Ectodermal cell (in vitro differentiated cells): ENCODE results near the gene ACSF2.
"Not testable (repeated sequence)": the region's sequence is repeated elsewhere in the genome, so short reads cannot be mapped to it uniquely, and the experiment has no call there.

Experiments
- H3K27ac ChIP-seq: 2 replicates; pipeline ENCODE4 v1.7.0; 2013; ENCODE audit warnings: mild to moderate bottlenecking, low read depth, low read length; ENCODE audit not compliant: insufficient read depth, poor library complexity, severe bottlenecking
- H3K27me3 ChIP-seq: 2 replicates; pipeline ENCODE4 v1.7.0; 2013; ENCODE audit warnings: mild to moderate bottlenecking, low read length; ENCODE audit not compliant: insufficient read depth, control insufficient read depth, poor library complexity, severe bottlenecking
- H3K36me3 ChIP-seq: one replicate; pipeline ENCODE4 v1.7.0; 2013; ENCODE audit warnings: low read length; ENCODE audit not compliant: control insufficient read depth, insufficient read depth
- H3K4me1 ChIP-seq: one replicate; pipeline ENCODE4 v1.7.0; 2013; ENCODE audit warnings: low read length; ENCODE audit not compliant: control insufficient read depth, insufficient read depth
- H3K4me3 ChIP-seq: 2 replicates; pipeline ENCODE4 v1.7.0; 2013; ENCODE audit warnings: low read depth, low read length, control low read depth; ENCODE audit not compliant: insufficient read depth
- H3K9me3 ChIP-seq: 2 replicates; pipeline ENCODE4 v1.7.0; 2013; ENCODE audit warnings: mild to moderate bottlenecking, low read length, moderate library complexity; ENCODE audit not compliant: control insufficient read depth
- WGBS, 2 experiments: methylation state at CpG; one replicate each; pipeline ENCODE4 v1.1.7; 2013; ENCODE audit warnings: missing lambda C conversion rate in 2 of 2; 5-methylcytosine and 5-hydroxymethylcytosine counted together

Gene ACSF2

DNA sequence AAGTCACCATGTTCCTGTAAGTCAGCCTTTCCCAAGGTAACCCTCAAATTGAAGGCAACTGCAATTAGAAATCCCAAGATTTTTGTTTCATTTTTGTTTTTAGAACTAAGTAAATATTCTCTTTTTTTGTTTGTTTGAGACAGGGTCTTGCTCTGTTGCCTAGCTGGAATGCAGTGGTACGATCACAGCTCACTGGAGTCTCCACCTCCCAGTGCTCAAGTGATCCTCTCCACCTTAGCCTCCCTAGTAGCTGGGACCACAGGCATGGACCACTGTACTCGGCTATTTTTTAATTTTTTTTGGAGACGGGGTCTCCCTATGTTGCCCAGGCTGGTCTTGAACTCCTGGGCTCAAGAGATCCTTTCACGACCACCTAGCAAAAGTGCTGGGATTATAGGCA lies 18.1 kb upstream of the ACSF2 start:
- H3K9me3 ChIP-seq, result no peaks in the 10 kb centered on the region
- no peak overlapping the region for H3K27ac ChIP-seq
- no peaks in the 10 kb centered on the region for H3K27me3 ChIP-seq
- WGBS, 2 experiments, result 89 to 91% methylated on average over 4 of the region's 4 CpGs
- H3K36me3 ChIP-seq, result no peaks in the 10 kb centered on the region
- H3K4me3 ChIP-seq, result no peak overlapping the region
- no peaks in the 10 kb centered on the region for H3K4me1 ChIP-seq

DNA sequence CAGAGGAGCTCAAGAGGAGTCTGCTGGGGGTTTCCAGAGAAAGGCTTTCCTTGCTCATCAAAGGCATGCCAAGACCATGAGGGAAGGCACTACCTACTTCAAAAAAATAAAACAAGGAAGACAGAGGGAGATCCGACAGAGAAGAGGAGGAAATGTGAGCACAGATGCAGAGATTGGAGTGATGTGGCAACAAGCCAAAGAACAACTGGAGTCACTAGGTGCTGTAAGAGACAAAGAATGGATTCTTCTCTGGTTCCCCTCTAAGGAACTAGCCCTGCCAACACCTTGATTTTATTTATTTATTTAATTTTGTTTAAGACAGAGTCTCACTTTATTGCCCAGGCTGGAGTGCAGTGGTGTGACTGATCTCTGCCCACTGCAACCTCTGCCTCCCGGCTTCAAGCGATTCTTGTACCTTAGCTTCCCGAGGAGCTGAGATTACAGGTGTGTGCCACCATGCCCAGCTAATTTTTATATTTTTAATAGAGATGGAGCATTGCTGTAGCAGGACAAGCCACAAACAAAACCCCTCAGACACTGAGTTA lies 13.8 kb upstream of the ACSF2 start:
- no peaks in the 10 kb centered on the region for H3K9me3 ChIP-seq
- WGBS, 2 experiments, result 80 to 89% methylated on average over 4 of the region's 4 CpGs
- H3K36me3 ChIP-seq, result no peaks in the 10 kb centered on the region
- H3K4me1 ChIP-seq, result no peaks in the 10 kb centered on the region
- no peak overlapping the region for H3K27ac ChIP-seq
- no peaks in the 10 kb centered on the region for H3K27me3 ChIP-seq
- no peak overlapping the region for H3K4me3 ChIP-seq

DNA sequence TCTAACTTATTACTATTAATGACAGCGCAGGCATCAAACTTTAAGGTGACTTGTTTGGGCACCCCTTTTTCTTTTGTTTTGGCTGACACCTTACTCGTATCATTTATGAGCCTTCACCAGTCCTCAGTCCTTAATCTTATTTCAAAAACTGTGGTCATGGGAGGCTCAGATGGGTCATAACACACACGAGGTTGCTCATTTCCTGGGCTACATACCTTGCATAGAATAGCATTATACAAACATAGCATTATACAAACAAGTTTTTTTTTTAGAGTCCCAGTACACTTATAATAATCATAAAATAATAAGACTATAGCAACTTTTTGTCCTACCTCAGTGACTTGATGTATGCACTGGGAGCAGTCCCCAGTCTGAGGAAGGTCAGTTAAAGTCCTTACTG lies 11.2 kb upstream of the ACSF2 start:
- no peaks in the 10 kb centered on the region for H3K36me3 ChIP-seq
- H3K27ac ChIP-seq, result no peak overlapping the region
- WGBS, 2 experiments, result 75 to 82% methylated on average over 3 of the region's 3 CpGs
- no peaks in the 10 kb centered on the region for H3K4me1 ChIP-seq
- H3K27me3 ChIP-seq, result no peaks in the 10 kb centered on the region
- no peak overlapping the region for H3K4me3 ChIP-seq
- no peaks in the 10 kb centered on the region for H3K9me3 ChIP-seq

DNA sequence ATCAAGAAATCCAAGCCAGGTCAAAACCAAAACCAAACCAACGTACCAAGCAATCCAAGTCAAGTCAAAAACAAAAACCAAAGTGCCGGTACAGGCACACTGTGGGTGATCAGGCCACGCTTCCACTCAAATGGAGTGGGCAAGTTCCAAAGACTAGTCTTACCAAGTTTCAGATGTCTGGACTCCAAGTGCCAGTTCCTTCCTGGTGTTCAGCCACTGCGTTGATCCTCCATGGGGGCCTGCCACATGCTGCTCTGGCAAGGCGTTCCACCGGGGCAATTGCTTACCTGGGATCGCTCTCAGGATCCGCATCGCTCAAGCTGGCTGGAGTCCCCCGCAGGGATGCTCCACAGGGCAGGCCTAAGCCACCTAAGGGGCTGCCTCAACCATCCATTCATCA lies 6.4 kb upstream of the ACSF2 start:
- not testable (repeated sequence) for H3K36me3 ChIP-seq, H3K4me1 ChIP-seq, H3K4me3 ChIP-seq, H3K9me3 ChIP-seq, H3K27me3 ChIP-seq, H3K27ac ChIP-seq
- WGBS, 2 experiments, result 94 to 96% methylated on average over 10 of the region's 10 CpGs

DNA sequence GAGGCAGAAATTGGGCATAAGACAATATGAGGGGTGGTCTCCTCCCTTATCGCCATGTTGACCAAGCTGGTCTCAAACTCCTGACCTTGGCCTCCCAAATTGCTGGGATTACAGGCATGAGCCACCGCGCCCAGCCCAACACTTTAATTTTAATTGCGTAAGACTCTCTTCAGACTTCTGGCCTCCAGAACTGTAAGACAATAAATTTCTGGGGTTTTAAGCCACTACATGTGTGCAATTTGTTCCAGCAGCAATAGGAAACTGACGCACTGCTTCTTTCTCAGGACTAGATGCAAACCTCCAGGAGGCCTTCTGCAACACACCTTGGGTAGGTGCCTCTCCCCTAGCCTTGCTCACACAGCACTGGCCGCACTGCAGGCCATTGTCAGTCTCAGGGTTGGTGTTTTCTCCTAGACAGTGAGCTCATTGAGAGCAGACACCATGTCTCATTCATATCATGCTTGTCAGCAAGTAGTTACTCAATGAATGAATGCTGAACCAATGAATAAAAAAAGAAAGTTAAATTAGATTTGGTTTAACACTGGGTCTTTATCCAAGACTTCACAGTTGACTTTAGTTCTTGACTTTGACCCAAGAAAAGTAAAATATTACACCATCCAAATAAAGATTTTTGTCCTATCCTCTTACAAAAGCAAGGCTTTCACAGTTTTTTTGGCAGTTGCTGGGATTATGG lies 5.5 kb upstream of the ACSF2 start:
- Histone ChIP-seq H3K4me1 (no peaks in the 10 kb centered on the region), H3K27me3 (peaks cover 4% of the 10 kb centered on the region), H3K9me3 (no peaks in the 10 kb centered on the region), H3K27ac (no peak overlapping the region), H3K36me3 (no peaks in the 10 kb centered on the region), H3K4me3 (no peak overlapping the region)
- 93 to 94% methylated on average over 6 of the region's 6 CpGs for whole genome bisulfite sequencing, 2 experiments

DNA sequence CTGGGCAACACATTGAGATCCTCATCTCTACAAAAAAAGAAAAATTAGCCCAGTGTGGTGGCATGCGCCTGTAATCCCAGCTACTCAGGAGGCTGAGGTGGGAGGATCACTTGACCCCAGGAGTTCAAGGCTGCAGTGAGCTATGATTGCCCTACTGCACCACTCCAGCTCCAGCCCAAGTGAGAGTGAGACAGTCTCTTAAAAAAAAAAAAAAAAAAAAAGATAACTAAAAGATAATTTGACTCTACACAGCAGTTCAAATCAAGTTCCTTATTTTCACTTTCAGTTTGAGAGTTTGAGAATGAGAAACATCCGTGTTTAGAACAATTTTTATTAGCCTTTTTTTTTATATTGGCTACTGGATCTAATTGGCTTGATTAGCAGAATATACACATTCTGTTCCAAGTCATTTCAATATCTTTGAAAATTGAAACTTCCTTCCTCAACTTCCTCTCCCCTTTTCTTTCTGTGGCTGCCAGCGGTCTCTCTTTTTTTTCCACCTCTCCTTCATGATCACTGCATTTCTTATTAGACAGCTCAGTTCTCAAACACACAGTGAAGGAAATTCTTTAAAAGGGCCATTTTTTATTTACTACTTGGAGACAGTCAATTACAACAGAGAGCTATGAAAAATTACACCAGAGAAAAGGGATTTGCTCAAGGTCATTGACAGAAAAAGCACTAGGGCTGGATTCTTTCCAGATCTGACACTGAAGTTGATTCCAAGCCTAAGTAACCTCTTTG lies 4.5 kb upstream of the ACSF2 start:
- peaks cover 4% of the 10 kb centered on the region for H3K27me3 ChIP-seq
- WGBS, 2 experiments, result 82 to 89% methylated on average over 3 of the region's 3 CpGs
- no peak overlapping the region for H3K27ac ChIP-seq
- H3K4me1 ChIP-seq, result peaks cover under 1% of the 10 kb centered on the region
- no peaks in the 10 kb centered on the region for H3K9me3 ChIP-seq
- H3K36me3 ChIP-seq, result no peaks in the 10 kb centered on the region
- H3K4me3 ChIP-seq, result no peak overlapping the region

DNA sequence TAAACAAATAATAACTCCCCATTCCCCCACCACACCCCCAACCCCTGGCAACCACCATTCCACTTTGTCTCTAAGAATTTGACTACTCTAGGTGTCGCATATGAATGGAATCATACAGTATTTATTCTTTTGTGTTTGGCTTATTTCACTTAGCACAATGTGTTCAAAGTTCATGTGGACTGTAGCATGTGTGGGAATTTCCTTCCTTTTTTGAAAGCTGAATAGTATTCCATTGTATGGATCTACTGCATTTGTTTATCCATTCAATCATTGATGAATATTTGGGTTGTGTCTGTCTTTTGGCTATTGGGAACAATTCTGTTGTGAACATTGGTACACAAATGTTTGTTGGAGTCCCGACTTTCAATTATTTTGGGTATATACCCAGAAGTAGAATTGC lies 3.3 kb upstream of the ACSF2 start:
- Histone ChIP-seq H3K36me3 (no peaks in the 10 kb centered on the region), H3K27ac (no peak overlapping the region), H3K4me3 (no peak overlapping the region), H3K4me1 (peaks cover 11% of the 10 kb centered on the region), H3K9me3 (no peaks in the 10 kb centered on the region), H3K27me3 (peaks cover 4% of the 10 kb centered on the region)
- WGBS, 2 experiments, result 88 to 94% methylated on average over 2 of the region's 2 CpGs

DNA sequence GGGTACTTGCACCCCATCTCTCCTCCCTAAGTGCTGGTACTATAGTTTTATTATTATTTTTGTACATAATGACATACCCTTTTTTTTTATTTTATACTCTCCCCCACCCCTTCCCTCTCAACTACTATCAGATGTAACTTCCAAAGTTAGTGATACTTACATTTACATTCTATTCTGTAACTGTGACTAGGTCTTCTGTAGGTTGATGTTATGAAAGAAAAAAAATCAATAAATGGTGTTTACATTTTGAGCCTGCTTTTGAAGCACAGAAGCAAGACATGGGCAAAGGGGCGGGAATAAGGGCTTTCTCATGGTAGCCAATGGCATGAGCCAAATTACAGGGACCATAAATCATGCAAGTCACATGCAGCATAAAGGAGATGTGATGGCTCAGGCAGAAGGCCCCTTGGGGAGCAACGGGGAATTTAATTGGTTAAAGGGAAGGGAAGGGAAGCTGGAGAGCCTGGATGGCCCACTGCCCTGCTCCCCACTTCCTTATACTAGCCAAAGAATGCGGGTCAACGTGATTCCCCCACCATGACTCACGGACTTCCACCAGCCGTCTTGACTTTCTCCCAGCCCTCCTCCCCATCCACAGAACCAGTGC lies 2.4 kb upstream of the ACSF2 start:
- H3K4me3 ChIP-seq, result no peak overlapping the region
- WGBS, 2 experiments, result 79 to 81% methylated on average over 6 of the region's 6 CpGs
- H3K4me1 ChIP-seq, result peaks cover 11% of the 10 kb centered on the region
- no peaks in the 10 kb centered on the region for H3K36me3 ChIP-seq
- H3K9me3 ChIP-seq, result no peaks in the 10 kb centered on the region
- no peak overlapping the region for H3K27ac ChIP-seq
- H3K27me3 ChIP-seq, result peaks cover 4% of the 10 kb centered on the region

DNA sequence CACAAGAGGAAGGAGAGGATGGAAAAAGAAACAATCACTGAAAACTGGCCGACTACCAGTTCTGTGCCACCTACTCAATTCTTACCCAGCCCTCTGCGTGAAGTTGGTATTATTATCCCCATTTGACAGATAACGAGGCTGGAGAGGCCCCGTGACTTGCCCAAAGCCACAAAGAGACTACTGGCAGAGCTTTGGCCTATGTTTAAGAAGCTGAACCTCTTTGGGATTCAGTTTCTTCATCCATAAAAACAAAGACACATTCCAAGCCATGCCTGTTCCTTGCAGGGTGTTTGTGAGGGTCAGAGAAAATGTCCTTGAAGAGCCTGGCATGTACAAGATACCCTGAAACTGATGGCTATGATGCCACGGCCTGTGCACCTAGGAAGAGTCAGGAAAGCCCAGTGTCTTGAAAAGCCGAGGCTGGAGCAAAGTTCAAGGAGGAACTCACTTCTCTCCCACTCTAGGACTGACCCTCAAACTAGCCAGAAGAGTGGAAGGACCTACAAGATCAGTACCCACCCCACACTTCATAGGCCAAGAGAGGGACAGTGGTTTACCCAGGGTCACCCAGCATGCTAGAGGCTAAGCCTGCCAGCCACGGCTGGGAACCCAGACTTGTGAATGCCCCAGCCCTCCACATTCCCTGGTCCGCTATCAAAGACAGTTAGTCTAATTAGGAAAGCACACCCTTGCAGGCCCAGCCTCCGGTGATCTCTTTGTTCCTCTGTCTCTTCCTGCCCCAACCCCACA lies 1.6 kb upstream of the ACSF2 start:
- H3K4me1 ChIP-seq, result peaks cover 11% of the 10 kb centered on the region
- H3K9me3 ChIP-seq, result no peaks in the 10 kb centered on the region
- WGBS, 2 experiments, result 86 to 90% methylated on average over 9 of the region's 9 CpGs
- no peak overlapping the region for H3K4me3 ChIP-seq
- peaks cover 4% of the 10 kb centered on the region for H3K27me3 ChIP-seq
- H3K27ac ChIP-seq, result no peak overlapping the region
- no peaks in the 10 kb centered on the region for H3K36me3 ChIP-seq
